MCF 10A (cell line): Measurements from ENCODE around the gene ASB13. TPM values are rescaled to one million over a fixed set of nuclear protein-coding genes. Genes with fewer than 3 reads are reported as not detected.

ENCODE experiments used
- BruUV-seq: library from RNA; stranded (reverse); fragments of 400-500 nt; replicated peaks from 2 replicates; lab custom pipeline; 2021; lab: Mats Ljungman, UMichigan
- CTCF ChIA-PET: fragments of 300-600 bp; sonication (Branson Sonifier 250); formaldehyde crosslinking; extraction: SDS; loops from one replicate; lab custom pipeline; 2021; ENCODE audit warnings: antibody characterized with exemption, inconsistent platforms; lab: Yijun Ruan, JAX
- POLR2A ChIA-PET: fragments of 300-600, 350-650 bp; sonication (Branson Sonifier 250); formaldehyde crosslinking; extraction: SDS; loops from one replicate; lab custom pipeline; 2020; ENCODE audit warnings: antibody characterized with exemption, inconsistent platforms; lab: Yijun Ruan, JAX
- DNase-seq: peaks from one replicate; pipeline ENCODE4 v3.0.0-alpha.2; 2018; ENCODE audit not compliant: unreplicated experiment
- H3K27ac Mint-ChIP-seq: one replicate; pipeline ENCODE4 v1.8.0; 2022; ENCODE audit warnings: mild to moderate bottlenecking, low read depth, mixed read lengths; ENCODE audit not compliant: unreplicated experiment
- H3K27me3 Mint-ChIP-seq: one replicate; pipeline ENCODE4 v1.8.0; 2022; ENCODE audit warnings: mixed read lengths; ENCODE audit not compliant: insufficient read depth, unreplicated experiment
- H3K36me3 Mint-ChIP-seq: one replicate; pipeline ENCODE4 v1.8.0; 2022; ENCODE audit warnings: mild to moderate bottlenecking, moderate library complexity, mixed read lengths; ENCODE audit not compliant: insufficient read depth, unreplicated experiment
- H3K4me1 Mint-ChIP-seq: one replicate; pipeline ENCODE4 v1.8.0; 2022; ENCODE audit warnings: mixed read lengths; ENCODE audit not compliant: insufficient read depth, unreplicated experiment
- H3K4me3 Mint-ChIP-seq: one replicate; pipeline ENCODE4 v1.8.0; 2022; ENCODE audit warnings: mild to moderate bottlenecking, moderate library complexity, mixed read lengths; ENCODE audit not compliant: unreplicated experiment
- H3K9me3 Mint-ChIP-seq: one replicate; pipeline ENCODE4 v1.8.0; 2022; ENCODE audit warnings: mixed read lengths; ENCODE audit not compliant: unreplicated experiment
- CTCF ChIP-seq: fragments of 200-600 bp; IDR thresholded peaks from one replicate; pipeline ENCODE4 v1.8.0; 2022; ENCODE audit warnings: antibody characterized with exemption, mild to moderate bottlenecking; ENCODE audit not compliant: unreplicated experiment
- intact Hi-C: fragments of 100-400 bp; cut with micrococcal nuclease; formaldehyde crosslinking; loops from 2 replicates; pipeline ENCODE4 v1.14.1; 2022
- total RNA-seq: library from RNA; stranded (reverse); gene quantifications from 2 replicates; pipeline ENCODE4 v1.2.3, GENCODE V29; 2022

The ASB13 gene
- total RNA-seq, 1 experiment from 2014 or later: 16.3 TPM

GRCh38 chr10:5604961-5605360, 61.4 kb downstream of the ASB13 start:
- Mint-ChIP-seq H3K27ac (no peak overlapping the region), H3K4me3 (no peak overlapping the region), H3K4me1 (peaks cover 10% of the 10 kb centered on the region), H3K36me3 (no peaks in the 10 kb centered on the region), H3K27me3 (no peaks in the 10 kb centered on the region), H3K9me3 (no peaks in the 10 kb centered on the region)
- CTCF ChIA-PET: interaction anchor here (0.5 to 0.7 kb wide), 2 partner anchors 10 to 121 kb away, joined by 3 read pairs; no protein-coding TSS in a partner anchor
- no peak for TF ChIP-seq CTCF
- DNase-seq: no peak
- BruUV-seq: no TSS peak
- intact Hi-C loops: no loop called here
- POLR2A ChIA-PET: interaction anchor here (1.1 to 1.2 kb wide), 3 partner anchors 9 to 150 kb away, joined by 3 to 5 read pairs (median 4); no protein-coding TSS in a partner anchor

GRCh38 chr10:5604236-5604925, 62.0 kb downstream of the ASB13 start:
- no peak for TF ChIP-seq CTCF
- Mint-ChIP-seq H3K9me3 (no peaks in the 10 kb centered on the region), H3K36me3 (no peaks in the 10 kb centered on the region), H3K27me3 (no peaks in the 10 kb centered on the region), H3K4me3 (no peak overlapping the region), H3K4me1 (peaks cover 5% of the 10 kb centered on the region), H3K27ac (no peak overlapping the region)
- DNase-seq: no peak
- ChIA-PET CTCF (interaction anchor here (0.7 to 1.1 kb wide), 2 partner anchors 9 to 120 kb away, joined by 3 read pairs; no protein-coding TSS in a partner anchor), POLR2A (interaction anchor here (1.1 to 1.2 kb wide), 2 partner anchors 8 to 143 kb away, joined by 3 to 5 read pairs; no protein-coding TSS in a partner anchor)
- intact Hi-C loops: no loop called here
- BruUV-seq: no TSS peak

- no peaks in the 10 kb centered on the region for H3K9me3 Mint-ChIP-seq
- intact Hi-C loops: no loop called here
- BruUV-seq: no TSS peak
- H3K27ac Mint-ChIP-seq: no peak overlapping the region
- no peak overlapping the region for H3K4me3 Mint-ChIP-seq
- H3K36me3 Mint-ChIP-seq: no peaks in the 10 kb centered on the region
- DNase-seq: no peak
- no peak for TF ChIP-seq CTCF
- POLR2A ChIA-PET: interaction anchor here (1.2 kb wide), 1 partner anchor 14 kb away, joined by 3 read pairs; no protein-coding TSS in a partner anchor
- CTCF ChIA-PET: interaction anchor here (1.1 kb wide), 2 partner anchors 8 to 9 kb away, joined by 3 read pairs; no protein-coding TSS in a partner anchor
- no peaks in the 10 kb centered on the region for H3K27me3 Mint-ChIP-seq
- H3K4me1 Mint-ChIP-seq: peaks cover 5% of the 10 kb centered on the region
These were observed 62.6 kb downstream of the ASB13 start for GRCh38 chr10:5603848-5604170.

- intact Hi-C loops: no loop called here
- Mint-ChIP-seq H3K27me3 (no peaks in the 10 kb centered on the region), H3K27ac (no peak overlapping the region), H3K4me1 (peaks cover under 1% of the 10 kb centered on the region), H3K4me3 (no peak overlapping the region), H3K36me3 (no peaks in the 10 kb centered on the region), H3K9me3 (no peaks in the 10 kb centered on the region)
- ChIA-PET CTCF (interaction anchor here (0.7 to 1.1 kb wide), 4 partner anchors 8 to 832 kb away, joined by 3 to 5 read pairs (median 4); no protein-coding TSS in a partner anchor), POLR2A (interaction anchor here (0.7 to 1.2 kb wide), 2 partner anchors 14 to 138 kb away, joined by 3 to 4 read pairs; no protein-coding TSS in a partner anchor)
- DNase-seq: no peak
- TF ChIP-seq CTCF: no peak
- no TSS peak for BruUV-seq
These were observed 63.1 kb downstream of the ASB13 start for GRCh38 chr10:5603091-5603847.
